ENCODE measurements around the gene ITFG1.

- TF ChIP-seq POLR2A (IDR thresholded peaks at IDR 0.05; ENCODE audit: extremely low read depth, insufficient read length) = no peak
- TF ChIP-seq, protein P1, sequence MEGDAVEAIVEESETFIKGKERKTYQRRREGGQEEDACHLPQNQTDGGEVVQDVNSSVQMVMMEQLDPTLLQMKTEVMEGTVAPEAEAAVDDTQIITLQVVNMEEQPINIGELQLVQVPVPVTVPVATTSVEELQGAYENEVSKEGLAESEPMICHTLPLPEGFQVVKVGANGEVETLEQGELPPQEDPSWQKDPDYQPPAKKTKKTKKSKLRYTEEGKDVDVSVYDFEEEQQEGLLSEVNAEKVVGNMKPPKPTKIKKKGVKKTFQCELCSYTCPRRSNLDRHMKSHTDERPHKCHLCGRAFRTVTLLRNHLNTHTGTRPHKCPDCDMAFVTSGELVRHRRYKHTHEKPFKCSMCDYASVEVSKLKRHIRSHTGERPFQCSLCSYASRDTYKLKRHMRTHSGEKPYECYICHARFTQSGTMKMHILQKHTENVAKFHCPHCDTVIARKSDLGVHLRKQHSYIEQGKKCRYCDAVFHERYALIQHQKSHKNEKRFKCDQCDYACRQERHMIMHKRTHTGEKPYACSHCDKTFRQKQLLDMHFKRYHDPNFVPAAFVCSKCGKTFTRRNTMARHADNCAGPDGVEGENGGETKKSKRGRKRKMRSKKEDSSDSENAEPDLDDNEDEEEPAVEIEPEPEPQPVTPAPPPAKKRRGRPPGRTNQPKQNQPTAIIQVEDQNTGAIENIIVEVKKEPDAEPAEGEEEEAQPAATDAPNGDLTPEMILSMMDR (IDR thresholded peaks at IDR 0.05; ENCODE audit: low read depth, low read length) = no peak
- TF ChIP-seq MYC (IDR thresholded peaks at IDR 0.05; ENCODE audit: low read depth, low read length) = no peak
- TF ChIP-seq, protein P2, sequence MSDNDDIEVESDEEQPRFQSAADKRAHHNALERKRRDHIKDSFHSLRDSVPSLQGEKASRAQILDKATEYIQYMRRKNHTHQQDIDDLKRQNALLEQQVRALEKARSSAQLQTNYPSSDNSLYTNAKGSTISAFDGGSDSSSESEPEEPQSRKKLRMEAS (IDR thresholded peaks at IDR 0.05; ENCODE audit: low read depth, low read length) = no peak
These were observed 320.2 kb downstream of the ITFG1 start for GRCh38 chr16:47140686-47141085.
